ENCODE measurements around the gene IMPG1.

GRCh38 chr6:76072562-76072961 lies at the start of gene IMPG1:
- TF ChIP-seq POLR2A (IDR thresholded peaks at IDR 0.05; ENCODE audit: low read depth) (no peak), POLR2AphosphoS5 (IDR thresholded peaks at IDR 0.05) (no peak)
